Hematopoietic multipotent progenitor cell (in vitro differentiated cells): ENCODE measurements around the gene SARNP. TPM values are rescaled to one million over a fixed set of nuclear protein-coding genes. Genes with fewer than 3 reads are reported as not detected.

Source experiments
- DNase-seq, 3 donors: peaks; one replicate each; pipeline ENCODE4 v3.0.0-alpha.2; 2011 to 2015; ENCODE audit warnings: low read depth in 2 of 3, low spot score in 2 of 3
- total RNA-seq: library from RNA; depleted of rRNA; stranded (reverse); fragments of >200 nt; gene quantifications from one replicate; pipeline ENCODE4 v1.2.3, GENCODE V29; 2012

SARNP gene
- total RNA-seq, 1 donor: 23.2 TPM

GRCh38 chr12:55728939-55729818 is 88.3 kb downstream of the SARNP start, which contains the start of gene CD63:
Gene CD63, minus strand, starts transcription at chr12:55729009. Its CDS starts 668 bp downstream, at chr12:55728341.
- DNase-seq: peak in 2 of 3 donors; percentile 86 to 90

GRCh38 chr12:55728186-55728938 is 89.2 kb downstream of the SARNP start:
- peak in 1 of 3 donors; percentile 33 for DNase-seq

DNA sequence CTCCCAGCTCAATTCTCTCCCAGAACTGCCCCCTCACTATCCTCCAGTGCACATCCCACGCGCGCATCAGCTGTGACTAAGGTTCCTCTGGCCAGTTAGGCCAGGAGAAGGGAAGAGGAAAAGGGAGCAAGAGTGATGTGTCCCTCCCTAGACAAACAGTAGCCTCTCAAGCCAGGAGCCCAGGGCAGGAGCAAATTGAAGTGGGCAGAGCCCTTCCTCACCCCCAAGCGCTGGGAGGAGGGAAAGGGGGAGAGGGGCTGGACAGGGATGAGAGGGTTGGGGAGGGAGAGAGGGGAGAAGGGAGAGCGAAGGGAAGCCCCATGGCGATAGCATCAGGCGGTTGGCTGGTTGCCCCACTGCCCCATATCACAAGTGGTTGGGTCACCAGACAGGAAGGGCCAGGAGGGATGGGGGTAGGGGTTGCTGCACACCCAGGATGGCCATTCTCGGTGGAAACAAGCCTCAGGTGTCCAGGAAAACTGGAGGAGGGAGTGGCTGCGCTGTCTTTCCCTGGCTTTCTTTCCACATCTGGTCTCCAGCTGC is 89.8 kb downstream of the SARNP start:
- no peak for DNase-seq

- DNase-seq: no peak
Measured at GRCh38 chr12:55726971-55727370, 90.6 kb downstream of the SARNP start.

DNA sequence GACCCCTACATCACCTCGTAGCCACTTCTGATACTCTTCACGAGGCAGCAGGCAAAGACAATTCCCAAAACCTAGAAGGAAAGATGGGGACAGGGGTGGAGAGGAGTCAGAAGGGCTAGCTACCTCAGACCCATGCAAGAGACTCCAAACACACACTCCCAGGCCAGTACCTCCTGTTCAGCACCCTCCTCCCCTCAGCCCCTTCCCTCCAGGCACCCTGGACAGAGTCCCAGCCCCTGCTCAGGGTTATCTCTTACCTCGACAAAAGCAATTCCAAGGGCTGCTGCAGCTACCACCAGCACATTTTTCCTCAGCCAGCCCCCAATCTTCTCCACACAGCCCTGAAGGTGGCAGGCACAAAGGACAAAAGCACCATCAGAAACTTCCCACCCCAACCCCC is 92.0 kb downstream of the SARNP start:
- no peak for DNase-seq

DNA sequence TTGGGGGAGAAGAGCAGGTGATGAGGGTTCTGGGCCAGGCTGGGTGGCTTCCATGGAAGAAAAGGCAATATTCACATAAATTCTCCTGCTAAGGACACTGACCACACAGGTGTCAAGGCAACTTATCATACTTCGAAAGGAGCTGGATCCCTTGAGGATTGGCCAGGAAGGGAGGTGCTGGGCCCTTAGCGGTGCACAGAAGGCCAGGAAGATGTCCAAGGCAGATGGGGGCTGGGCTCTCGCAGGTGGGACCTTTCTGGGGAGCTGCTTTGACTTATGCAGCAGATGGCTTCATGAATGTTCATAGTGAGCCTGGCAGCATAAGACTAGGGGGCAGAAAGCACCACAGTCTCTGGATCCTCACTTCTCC is 92.6 kb downstream of the SARNP start:
- no peak for DNase-seq

- peak in 2 of 3 donors; percentile 70 to 83 for DNase-seq
Measured at GRCh38 chr12:55724226-55724939, 93.1 kb downstream of the SARNP start.

DNA sequence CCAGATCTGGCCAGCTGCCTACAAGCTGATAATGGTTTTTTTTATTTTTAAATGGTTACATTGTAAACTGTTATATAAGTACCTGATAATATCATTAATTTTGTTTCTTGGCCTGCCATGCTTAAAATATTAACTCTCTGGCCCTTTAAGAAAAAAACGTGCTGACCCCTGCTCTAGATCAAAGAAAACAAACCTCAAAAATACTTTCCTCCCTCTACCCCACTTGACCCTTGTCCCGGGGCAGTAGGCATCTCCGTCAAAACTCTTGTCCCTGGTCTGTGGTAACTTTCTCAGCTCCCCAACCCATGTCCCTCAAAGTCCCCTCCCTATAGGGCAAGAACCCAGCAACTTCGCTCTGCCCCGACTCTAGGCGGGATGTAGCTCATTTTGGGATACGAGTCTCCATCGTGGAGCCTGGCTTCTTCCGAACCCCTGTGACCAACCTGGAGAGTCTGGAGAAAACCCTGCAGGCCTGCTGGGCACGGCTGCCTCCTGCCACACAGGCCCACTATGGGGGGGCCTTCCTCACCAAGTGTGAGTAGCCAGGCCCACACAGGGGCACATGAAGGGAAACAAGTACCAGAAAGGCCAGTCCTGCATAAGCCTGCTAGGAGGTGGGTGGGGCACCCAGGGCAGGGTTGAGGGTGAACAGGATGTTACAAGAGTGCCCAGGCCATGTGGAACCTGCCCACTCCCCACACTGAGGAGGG is 93.9 kb downstream of the SARNP start:
- no peak for DNase-seq

DNA sequence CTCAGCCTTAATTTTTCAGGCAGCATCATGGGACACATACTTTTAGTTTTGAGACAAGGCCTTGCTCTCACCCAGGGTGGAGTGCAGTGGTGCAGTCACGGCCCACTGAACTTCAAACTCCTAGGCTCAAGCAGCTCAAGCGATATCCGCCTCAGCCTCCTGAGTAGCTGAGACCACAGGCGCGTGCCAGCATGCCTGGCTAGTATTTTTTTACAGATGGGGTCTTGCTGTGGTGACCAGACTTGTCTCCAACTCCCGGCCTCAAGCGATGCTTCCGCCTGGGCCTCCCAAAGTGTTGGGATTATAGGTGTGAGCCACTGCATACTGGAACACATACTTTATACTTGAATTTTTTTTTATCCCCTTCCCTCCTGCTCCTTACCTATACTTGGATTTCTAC is 94.6 kb downstream of the SARNP start:
- DNase-seq: no peak

DNA sequence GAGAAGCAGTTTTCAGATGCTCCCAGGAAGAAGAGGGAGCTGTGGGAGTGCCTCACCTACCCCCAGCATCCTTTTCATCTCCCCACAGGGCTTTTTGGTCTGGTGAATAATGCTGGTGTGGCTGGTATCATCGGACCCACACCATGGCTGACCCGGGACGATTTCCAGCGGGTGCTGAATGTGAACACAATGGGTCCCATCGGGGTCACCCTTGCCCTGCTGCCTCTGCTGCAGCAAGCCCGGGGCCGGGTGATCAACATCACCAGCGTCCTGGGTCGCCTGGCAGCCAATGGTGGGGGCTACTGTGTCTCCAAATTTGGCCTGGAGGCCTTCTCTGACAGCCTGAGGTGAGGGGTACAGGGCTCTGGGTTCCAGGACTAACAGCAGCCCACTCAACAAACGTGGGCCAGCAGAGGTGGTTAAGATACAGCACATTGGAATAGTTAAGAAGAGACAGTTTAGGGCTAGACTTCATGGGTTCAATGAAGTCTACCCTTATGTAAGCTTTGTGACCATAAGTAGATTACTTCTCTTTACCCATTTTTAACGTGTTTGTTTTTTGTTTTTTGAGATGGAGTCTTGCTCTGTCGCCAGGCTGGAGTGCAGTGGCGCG is 95.8 kb downstream of the SARNP start:
- DNase-seq: no peak

- peak in 1 of 3 donors; percentile 35 for DNase-seq
Measured at GRCh38 chr12:55720894-55721444, 96.6 kb downstream of the SARNP start.

GRCh38 chr12:55720071-55720564 is 97.4 kb downstream of the SARNP start, which contains the start of gene RDH5:
Gene RDH5, plus strand, starts transcription at chr12:55720393. Its CDS starts 792 bp downstream, at chr12:55721185.
- DNase-seq: no peak

GRCh38 chr12:55719371-55719770 is 98.2 kb downstream of the SARNP start:
- no peak for DNase-seq

DNA sequence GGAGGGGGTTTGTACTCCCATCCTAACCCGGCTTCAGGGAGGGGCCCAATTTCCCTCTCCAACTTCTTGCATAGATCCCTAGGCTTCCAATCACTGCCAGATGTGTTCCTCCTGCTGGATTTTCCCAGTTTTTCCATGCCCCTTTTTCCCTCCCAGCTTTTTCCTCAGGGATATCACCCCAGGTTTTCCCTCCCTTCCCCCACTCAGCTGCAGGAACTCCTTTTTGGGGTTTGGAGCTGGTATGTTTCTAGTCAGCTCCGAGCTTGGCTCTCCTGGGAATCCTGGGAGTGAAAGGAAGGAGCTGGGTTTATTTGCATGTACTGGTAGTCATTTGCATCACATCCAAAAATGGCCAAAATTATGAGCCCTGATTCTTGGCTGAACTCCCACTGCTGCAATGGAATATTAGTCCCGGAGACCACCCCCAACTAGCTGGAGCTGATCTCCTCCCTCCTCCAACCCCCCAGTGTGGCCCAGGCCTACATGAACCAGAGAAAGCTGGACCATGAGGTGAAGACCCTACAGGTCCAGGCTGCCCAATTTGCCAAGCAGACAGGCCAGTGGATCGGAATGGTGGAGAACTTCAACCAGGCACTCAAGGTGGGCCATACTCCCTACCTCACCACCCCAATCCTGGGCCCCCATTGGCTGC is 98.8 kb downstream of the SARNP start:
- no peak for DNase-seq

DNA sequence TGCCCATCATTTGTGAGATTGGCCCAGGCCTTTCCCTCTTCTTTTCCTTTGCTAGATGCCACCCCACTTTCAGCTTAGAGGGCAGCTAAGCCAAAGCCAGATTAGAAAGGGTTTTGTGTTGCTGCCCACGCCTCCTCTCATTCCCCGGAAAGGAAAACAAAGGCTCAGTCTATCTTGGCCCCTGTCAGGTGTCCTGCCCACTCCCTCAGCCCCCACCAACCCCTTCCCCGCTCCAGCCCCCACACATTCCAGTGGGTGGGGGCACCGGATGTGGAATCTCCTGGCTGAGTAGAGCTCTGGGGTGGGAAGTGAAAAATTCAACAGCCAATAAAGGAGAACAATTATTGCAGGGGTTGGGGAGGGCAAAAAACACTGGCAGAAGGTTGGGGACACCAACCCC is 99.5 kb downstream of the SARNP start:
- no peak for DNase-seq

GRCh38 chr12:55717011-55718007 is 100.2 kb downstream of the SARNP start:
- DNase-seq: no peak

DNA sequence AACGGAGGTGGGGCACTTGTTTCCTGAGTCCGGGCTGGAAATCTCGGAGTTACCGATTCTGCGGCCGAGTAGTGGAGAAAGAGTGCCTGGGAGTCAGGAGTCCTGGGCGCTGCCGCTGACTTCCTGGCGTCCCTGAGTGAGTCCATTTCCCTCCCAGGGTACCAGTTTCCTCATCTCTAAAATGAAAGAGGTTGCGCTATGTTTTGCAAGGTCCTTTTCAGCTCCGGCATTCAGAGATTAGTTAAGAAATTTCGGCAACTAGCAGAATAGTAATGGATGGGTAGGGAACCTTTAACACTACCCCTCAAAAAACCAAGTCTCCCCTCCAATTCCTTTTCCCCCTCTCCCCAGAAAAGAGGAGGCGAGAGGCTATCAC is 101.0 kb downstream of the SARNP start:
- no peak for DNase-seq
